Thymus (tissue), 11 donors: ENCODE data around the gene IL1R2. TPM values are rescaled to one million over a fixed set of nuclear protein-coding genes. Genes with fewer than 3 reads are reported as not detected.

Experiments
- DNase-seq, 9 donors: peaks; one replicate each; pipeline ENCODE4 v3.0.0-alpha.2; 2013; ENCODE audit warnings: low spot score in 9 of 9, low read depth in 6 of 9, missing footprints in 1 of 9
- H3K27ac ChIP-seq, 2 donors: one replicate each; pipeline ENCODE4 v1.5.1; 2013; ENCODE audit warnings: control low read depth in 1 of 2, low read depth in 1 of 2, low read length in 1 of 2, mild to moderate bottlenecking in 1 of 2, moderate library complexity in 1 of 2
- H3K27me3 ChIP-seq, 2 donors: one replicate each; pipeline ENCODE4 v1.5.1; 2013; ENCODE audit warnings: low read length in 1 of 2; ENCODE audit not compliant: control insufficient read depth in 2 of 2, insufficient read depth in 1 of 2
- H3K36me3 ChIP-seq, 2 donors: one replicate each; pipeline ENCODE4 v1.5.1; 2013; ENCODE audit warnings: low read length in 1 of 2, mild to moderate bottlenecking in 1 of 2, moderate library complexity in 1 of 2; ENCODE audit not compliant: control insufficient read depth in 2 of 2, insufficient read depth in 2 of 2
- H3K4me1 ChIP-seq, 2 donors: one replicate each; pipeline ENCODE4 v1.5.1; 2013; ENCODE audit warnings: low read length in 2 of 2; ENCODE audit not compliant: control insufficient read depth in 2 of 2, insufficient read depth in 2 of 2
- H3K4me3 ChIP-seq, 2 donors: one replicate each; pipeline ENCODE4 v1.5.1; 2013; ENCODE audit warnings: low read length in 2 of 2, control low read depth in 1 of 2, mild to moderate bottlenecking in 1 of 2
- H3K9me3 ChIP-seq, 2 donors: one replicate each; pipeline ENCODE4 v1.5.1; 2013; ENCODE audit warnings: low read length in 1 of 2, mild to moderate bottlenecking in 1 of 2; ENCODE audit not compliant: control insufficient read depth in 2 of 2, insufficient read depth in 1 of 2
- WGBS: extraction: QIAGEN DNeasy Blood & Tissue Kit; methylation state at CpG from one replicate; pipeline ENCODE4 v1.1.7; 2013; 5-methylcytosine and 5-hydroxymethylcytosine counted together
- polyA plus RNA-seq: library from polyadenylated mRNA; stranded (reverse); fragments of 200-250 nt; gene quantifications from one replicate; pipeline ENCODE4 v1.2.3, GENCODE V29; 2013
- total RNA-seq: library from RNA; stranded (reverse); fragments of 120-200 nt; gene quantifications from one replicate; pipeline ENCODE4 v1.2.4, GENCODE V29; 2013
- donor health status: healthy.

Gene IL1R2
- total and polyA plus RNA-seq, 2 donors = 4.9 to 67.3 TPM

DNA sequence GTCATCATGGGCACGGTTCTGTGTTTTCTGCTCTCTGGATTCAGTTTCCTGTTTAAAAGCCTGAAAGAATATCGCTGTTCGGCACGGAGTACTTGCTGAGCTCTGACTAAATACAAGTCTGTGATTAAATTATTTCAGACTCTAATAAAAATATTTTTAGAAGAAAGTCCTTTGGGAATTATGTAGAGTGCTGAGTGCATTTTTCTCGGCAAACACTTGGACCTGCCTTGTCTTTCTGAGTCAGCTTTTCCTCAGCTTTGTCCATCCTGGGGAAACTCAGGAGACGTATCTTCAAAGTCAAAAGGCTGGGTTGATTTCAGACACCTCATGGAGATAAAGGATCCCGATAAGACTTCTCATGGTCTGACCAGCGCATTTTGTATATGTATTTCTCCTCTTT is 45.9 kb downstream of the IL1R2 start:
- Histone ChIP-seq H3K27ac (no peak overlapping the region), H3K9me3 (no peaks in the 10 kb centered on the region), H3K4me1 (peaks cover 5 to 10% of the 10 kb centered on the region in 2 donors), H3K36me3 (no peaks in the 10 kb centered on the region), H3K27me3 (no peaks in the 10 kb centered on the region), H3K4me3 (no peak overlapping the region)
- DNase-seq = no peak
- 86% methylated on average over 8 of the region's 8 CpGs for WGBS

GRCh38 chr2:102040229-102040628 is 48.5 kb downstream of the IL1R2 start:
- H3K27me3 ChIP-seq = no peaks in the 10 kb centered on the region
- WGBS = 96% methylated on average over 3 of the region's 3 CpGs
- H3K4me3 ChIP-seq = no peak overlapping the region
- H3K4me1 ChIP-seq = no peaks in the 10 kb centered on the region
- no peak overlapping the region for H3K27ac ChIP-seq
- H3K36me3 ChIP-seq = no peaks in the 10 kb centered on the region
- H3K9me3 ChIP-seq = no peaks in the 10 kb centered on the region
- DNase-seq = no peak

DNA sequence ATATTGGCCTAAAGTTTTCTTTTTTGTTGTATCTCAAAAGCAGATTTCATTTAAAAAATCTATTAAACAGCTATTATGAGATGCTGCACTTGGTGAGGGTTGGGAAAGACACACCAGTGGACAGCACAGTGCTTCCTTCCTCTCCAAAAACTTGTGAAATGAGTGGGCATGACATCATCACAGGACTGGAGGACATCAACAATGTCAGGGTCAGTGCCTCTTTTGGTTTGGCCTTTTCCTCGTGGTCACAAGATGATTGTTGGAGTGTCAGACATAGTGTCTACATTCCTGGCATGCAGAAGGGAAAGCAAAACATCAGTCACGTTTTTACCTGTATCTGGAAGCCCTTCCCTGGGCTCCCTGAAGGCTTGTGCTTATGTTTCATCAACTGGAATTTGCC is 49.6 kb downstream of the IL1R2 start:
- no peak for DNase-seq
- Histone ChIP-seq H3K36me3 (no peaks in the 10 kb centered on the region), H3K9me3 (no peaks in the 10 kb centered on the region), H3K4me1 (no peaks in the 10 kb centered on the region), H3K4me3 (no peak overlapping the region), H3K27ac (no peak overlapping the region), H3K27me3 (peaks cover 0 to 8% of the 10 kb centered on the region in 2 donors)
- 81% methylated on average over 2 of the region's 2 CpGs for WGBS

GRCh38 chr2:102042196-102043081 is 50.7 kb downstream of the IL1R2 start:
- WGBS = 96% methylated on average over 4 of the region's 4 CpGs
- no peaks in the 10 kb centered on the region for H3K4me1 ChIP-seq
- H3K4me3 ChIP-seq = no peak overlapping the region

DNA sequence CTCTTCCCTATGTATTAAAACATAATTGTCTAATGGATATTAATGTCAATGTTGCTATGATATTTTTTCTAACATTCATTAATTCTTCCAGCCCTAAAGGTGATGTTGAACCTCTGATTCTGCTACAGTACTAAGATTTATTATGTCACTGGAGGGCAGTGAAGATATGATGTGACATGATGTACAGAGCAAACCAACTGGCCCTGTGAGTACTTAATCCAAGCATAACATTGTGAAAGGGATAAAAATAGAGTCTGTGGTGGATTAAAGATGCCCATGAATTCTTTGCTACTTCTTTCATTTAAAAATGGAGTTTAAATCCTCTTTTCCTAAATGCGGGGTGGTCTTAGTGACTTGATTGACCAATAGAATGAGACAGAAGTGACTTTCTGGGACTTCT is 51.8 kb downstream of the IL1R2 start:
- Histone ChIP-seq H3K27ac (no peak overlapping the region), H3K4me3 (no peak overlapping the region), H3K9me3 (no peaks in the 10 kb centered on the region), H3K4me1 (no peaks in the 10 kb centered on the region), H3K27me3 (peaks cover 0 to 8% of the 10 kb centered on the region in 2 donors), H3K36me3 (no peaks in the 10 kb centered on the region)
- 92% methylated on average over 1 of the region's 1 CpG for WGBS
- no peak for DNase-seq

More at GRCh38 chr2:102042196-102043081, 50.7 kb downstream of the IL1R2 start:
- no peak overlapping the region for H3K27ac ChIP-seq
- H3K9me3 ChIP-seq = no peaks in the 10 kb centered on the region
- no peak for DNase-seq
- no peaks in the 10 kb centered on the region for H3K36me3 ChIP-seq
- peaks cover 0 to 8% of the 10 kb centered on the region in 2 donors for H3K27me3 ChIP-seq

DNA sequence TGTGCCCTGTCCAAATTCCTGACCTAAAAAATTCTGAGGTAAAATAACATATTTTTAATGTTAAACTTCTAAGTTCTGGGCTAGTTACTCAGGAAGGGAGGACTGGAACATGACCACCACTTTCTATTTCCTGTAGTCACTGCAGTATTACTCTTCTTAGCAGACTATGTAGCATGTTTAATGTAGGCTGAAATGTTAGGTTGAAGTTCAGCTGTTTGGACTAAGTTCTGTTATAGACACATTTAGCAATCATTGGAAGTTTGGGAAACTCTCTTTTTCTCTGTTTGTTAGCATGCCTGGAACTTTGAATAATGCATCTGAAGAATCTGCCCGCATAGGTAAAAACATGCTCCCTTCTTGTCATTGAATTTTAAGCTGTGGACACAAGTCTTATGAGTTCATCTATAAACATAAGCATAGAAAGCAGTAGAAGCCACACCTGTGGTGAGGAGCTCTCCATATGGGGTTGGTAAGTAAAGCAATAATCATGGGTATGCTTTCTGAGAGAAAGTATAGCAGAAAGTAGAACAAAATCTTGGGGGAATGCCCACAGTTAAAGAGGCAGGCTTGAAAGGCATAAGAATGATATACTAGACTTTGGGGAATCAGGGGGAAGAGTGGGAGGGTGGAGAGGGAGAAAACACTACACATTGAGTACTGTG is 52.6 kb downstream of the IL1R2 start:
- no peaks in the 10 kb centered on the region for H3K36me3 ChIP-seq
- H3K27me3 ChIP-seq = peaks cover 0 to 8% of the 10 kb centered on the region in 2 donors
- WGBS = 94% methylated on average over 1 of the region's 1 CpG
- no peak overlapping the region for H3K27ac ChIP-seq
- no peak for DNase-seq
- H3K4me1 ChIP-seq = no peaks in the 10 kb centered on the region
- no peak overlapping the region for H3K4me3 ChIP-seq
- no peaks in the 10 kb centered on the region for H3K9me3 ChIP-seq

- Histone ChIP-seq H3K27ac (no peak overlapping the region), H3K36me3 (no peaks in the 10 kb centered on the region), H3K4me3 (no peak overlapping the region), H3K9me3 (no peaks in the 10 kb centered on the region), H3K4me1 (no peaks in the 10 kb centered on the region), H3K27me3 (peaks cover 0 to 8% of the 10 kb centered on the region in 2 donors)
- 53% methylated on average over 2 of the region's 2 CpGs for WGBS
- no peak for DNase-seq
Observed at GRCh38 chr2:102044967-102045489, 53.3 kb downstream of the IL1R2 start.

GRCh38 chr2:102045697-102046096 is 53.9 kb downstream of the IL1R2 start:
- H3K9me3 ChIP-seq = no peaks in the 10 kb centered on the region
- no peak overlapping the region for H3K4me3 ChIP-seq
- WGBS = 92% methylated on average over 6 of the region's 6 CpGs
- peaks cover 0 to 8% of the 10 kb centered on the region in 2 donors for H3K27me3 ChIP-seq
- no peak overlapping the region for H3K27ac ChIP-seq
- H3K4me1 ChIP-seq = no peaks in the 10 kb centered on the region
- H3K36me3 ChIP-seq = no peaks in the 10 kb centered on the region
- DNase-seq = no peak
